ENCODE results near the gene AHI1.

GRCh38 chr6:135434095-135434494 is 63.4 kb downstream of the AHI1 start:
- TF ChIP-seq CTCF (conservative IDR thresholded peaks at IDR 0.05; ENCODE audit: low read depth, low read length) (no peak), EZH2 (IDR thresholded peaks at IDR 0.05; ENCODE audit: low read length, unreplicated experiment) (no peak), EZH2phosphoT487 (IDR thresholded peaks at IDR 0.05; ENCODE audit: borderline replicate concordance, low read length) (no peak)

Data from PC-3 (cell line).